HL-60 (cell line): Measurements from ENCODE around the gene CADM2.

Experiments used
- DNase-seq, 2 experiments: peaks; one replicate each; pipeline ENCODE4 v3.0.0-alpha.2; 2010 to 2020; ENCODE audit warnings: low read depth in 1 of 2, low spot score in 1 of 2
- H3K27ac ChIP-seq: fragments of 250-450 bp; sonication (Bioruptor Pico); replicated peaks from 2 replicates; pipeline ENCODE4 v1.5.1; 2020; ENCODE audit warnings: mild to moderate bottlenecking, moderate library complexity
- H3K27me3 ChIP-seq: fragments of 250-450 bp; sonication (Bioruptor Pico); 2 replicates; pipeline ENCODE4 v1.5.1; 2021; ENCODE audit warnings: mild to moderate bottlenecking, moderate library complexity; ENCODE audit not compliant: insufficient read depth, poor library complexity, severe bottlenecking
- H3K4me3 ChIP-seq: replicated peaks from 2 replicates; pipeline ENCODE4 v1.5.1; 2011; ENCODE audit warnings: mild to moderate bottlenecking, control low read depth, low read length; ENCODE audit not compliant: insufficient read depth
- CTCF ChIP-seq: IDR thresholded peaks from one replicate; pipeline ENCODE4 v1.5.1; 2011; ENCODE audit warnings: low read length, control low read depth, inconsistent platforms; ENCODE audit not compliant: insufficient read depth
- GABPA ChIP-seq: IDR thresholded peaks from 2 replicates; pipeline ENCODE4 v1.6.1; 2012; ENCODE audit warnings: low read depth
- POLR2AphosphoS5 ChIP-seq: IDR thresholded peaks from 2 replicates; pipeline ENCODE4 v1.6.1; 2012; ENCODE audit warnings: low read depth
- REST ChIP-seq: IDR thresholded peaks from 2 replicates; pipeline ENCODE4 v1.6.1; 2012; ENCODE audit warnings: low read depth; ENCODE audit not compliant: insufficient replicate concordance
- SPI1 ChIP-seq: IDR thresholded peaks from 2 replicates; pipeline ENCODE4 v1.6.1; 2012; ENCODE audit warnings: low read depth, mild to moderate bottlenecking, borderline replicate concordance

The CADM2 gene

GRCh38 chr3:84974347-84974746, 15.6 kb downstream of the CADM2 start:
- TF ChIP-seq REST (no peak), CTCF (no peak), SPI1 (no peak), GABPA (no peak), POLR2AphosphoS5 (no peak)
- H3K27me3 ChIP-seq: no peaks in the 10 kb centered on the region
- no peak overlapping the region for H3K27ac ChIP-seq
- no peak for DNase-seq
- no peak overlapping the region for H3K4me3 ChIP-seq

GRCh38 chr3:84977021-84977420, 18.2 kb downstream of the CADM2 start:
- TF ChIP-seq POLR2AphosphoS5 (no peak), CTCF (no peak)
- Histone ChIP-seq H3K27me3 (no peaks in the 10 kb centered on the region), H3K27ac (no peak overlapping the region), H3K4me3 (no peak overlapping the region)
- no peak for DNase-seq

GRCh38 chr3:84978843-84979242, 20.1 kb downstream of the CADM2 start:
- Histone ChIP-seq H3K4me3 (no peak overlapping the region), H3K27me3 (no peaks in the 10 kb centered on the region), H3K27ac (no peak overlapping the region)
- TF ChIP-seq REST: no peak
- no peak for TF ChIP-seq CTCF
- no peak for TF ChIP-seq SPI1
- TF ChIP-seq POLR2AphosphoS5: no peak
- TF ChIP-seq GABPA: no peak
- DNase-seq: no peak

- Histone ChIP-seq H3K27ac (no peak overlapping the region), H3K4me3 (no peak overlapping the region), H3K27me3 (no peaks in the 10 kb centered on the region)
- no peak for DNase-seq
- TF ChIP-seq SPI1: no peak
- no peak for TF ChIP-seq POLR2AphosphoS5
- no peak for TF ChIP-seq GABPA
- TF ChIP-seq CTCF: no peak
- no peak for TF ChIP-seq REST
Observed at GRCh38 chr3:84980011-84980410, 21.2 kb downstream of the CADM2 start.
